HepG2 (cell line): Measurements from ENCODE around the gene GORASP2. TPM values are rescaled to one million over a fixed set of nuclear protein-coding genes. Genes with fewer than 3 reads are reported as not detected.

Experiments used
- ARNTL ChIP-seq: sonication (generic); formaldehyde crosslinking; IDR thresholded peaks from 2 replicates; pipeline ENCODE4 v1.4.0; 2020; ENCODE audit warnings: mild to moderate bottlenecking, missing genetic modification reagents
- FOXP1 ChIP-seq, 2 experiments: fragments of 450-650 bp in 1 of 2; IDR thresholded peaks; 2 replicates each; pipeline ENCODE4 v1.6.1; 2017 to 2018; ENCODE audit warnings: antibody characterized with exemption in 1 of 2
- KLF13 ChIP-seq: sonication (generic); formaldehyde crosslinking; IDR thresholded peaks from 2 replicates; pipeline ENCODE4 v1.4.0; 2020; ENCODE audit warnings: mild to moderate bottlenecking, missing genetic modification reagents
- KMT2A ChIP-seq: sonication (generic); formaldehyde crosslinking; IDR thresholded peaks from 2 replicates; pipeline ENCODE4 v1.4.0; 2020; ENCODE audit warnings: missing genetic modification reagents
- MED8 ChIP-seq: sonication (generic); formaldehyde crosslinking; IDR thresholded peaks from 2 replicates; pipeline ENCODE4 v1.8.1; 2023; ENCODE audit warnings: mild to moderate bottlenecking, missing genetic modification reagents; ENCODE audit not compliant: insufficient replicate concordance
- MEIS1 ChIP-seq: sonication (generic); formaldehyde crosslinking; IDR thresholded peaks from 2 replicates; pipeline ENCODE4 v1.9.0; 2021; ENCODE audit warnings: mild to moderate bottlenecking, missing genetic modification reagents, moderate library complexity, borderline replicate concordance
- NPAS2 ChIP-seq: sonication (generic); formaldehyde crosslinking; IDR thresholded peaks from 2 replicates; pipeline ENCODE4 v1.8.0; 2022; ENCODE audit warnings: mild to moderate bottlenecking, missing genetic modification reagents, borderline replicate concordance
- PITX1 ChIP-seq: sonication (generic); formaldehyde crosslinking; IDR thresholded peaks from 2 replicates; pipeline ENCODE4 v1.5.1; 2020; ENCODE audit warnings: mild to moderate bottlenecking, missing genetic modification reagents
- POLR2A ChIP-seq, 2 experiments: IDR thresholded peaks; 2 replicates each; pipeline ENCODE4 v1.6.1; 2011; ENCODE audit warnings: low read depth in 2 of 2, low read length in 2 of 2, mild to moderate bottlenecking in 1 of 2, moderate library complexity in 1 of 2; ENCODE audit not compliant: insufficient read depth in 1 of 2
- POLR2AphosphoS2 ChIP-seq: IDR thresholded peaks from 2 replicates; pipeline ENCODE4 v1.6.1; 2011; ENCODE audit warnings: low read depth, low read length, improper control_type of control experiment
- RAD51 ChIP-seq: fragments of 450-650 bp; IDR thresholded peaks from 2 replicates; pipeline ENCODE4 v1.6.1; 2016; ENCODE audit warnings: borderline replicate concordance
- SMAD1 ChIP-seq: sonication (generic); formaldehyde crosslinking; IDR thresholded peaks from 2 replicates; pipeline ENCODE4 v1.4.0; 2020; ENCODE audit warnings: missing genetic modification reagents, low read depth, mild to moderate bottlenecking, borderline replicate concordance
- TBL1XR1 ChIP-seq: fragments of 150-350 bp; IDR thresholded peaks from 2 replicates; pipeline ENCODE4 v1.6.1; 2014; ENCODE audit warnings: borderline replicate concordance, low read length; ENCODE audit not compliant: partially characterized antibody
- TCF7 ChIP-seq: sonication (generic); IDR thresholded peaks from 2 replicates; pipeline ENCODE4 v1.6.1; 2016; ENCODE audit warnings: antibody characterized with exemption, low read depth
- TCF7L2 ChIP-seq: IDR thresholded peaks from 2 replicates; pipeline ENCODE4 v1.6.1; 2011; ENCODE audit warnings: mild to moderate bottlenecking, low read depth, low read length, moderate library complexity
- YY1 ChIP-seq: IDR thresholded peaks from 2 replicates; pipeline ENCODE4 v1.6.1; 2011; ENCODE audit warnings: low read length, low read depth, moderate library complexity, mild to moderate bottlenecking; ENCODE audit not compliant: insufficient read depth, insufficient replicate concordance
- ZMYM3 ChIP-seq: sonication (generic); formaldehyde crosslinking; IDR thresholded peaks from 2 replicates; pipeline ENCODE4 v1.5.1; 2020; ENCODE audit warnings: mild to moderate bottlenecking, missing genetic modification reagents
- ZNF253 ChIP-seq: sonication (generic); formaldehyde crosslinking; IDR thresholded peaks from 2 replicates; pipeline ENCODE4 v1.8.0; 2022; ENCODE audit warnings: mild to moderate bottlenecking, missing genetic modification reagents, borderline replicate concordance
- ZNF33A ChIP-seq: sonication (generic); formaldehyde crosslinking; IDR thresholded peaks from 2 replicates; pipeline ENCODE4 v1.5.1; 2020; ENCODE audit warnings: missing genetic modification reagents, mild to moderate bottlenecking, moderate library complexity, borderline replicate concordance
- ZNF383 ChIP-seq: sonication (generic); formaldehyde crosslinking; IDR thresholded peaks from 2 replicates; pipeline ENCODE4 v1.4.0; 2020; ENCODE audit warnings: missing genetic modification reagents, mild to moderate bottlenecking, borderline replicate concordance
- ZNF75D ChIP-seq: sonication (generic); formaldehyde crosslinking; IDR thresholded peaks from 2 replicates; pipeline ENCODE4 v1.8.1; 2023; ENCODE audit warnings: missing genetic modification reagents, mild to moderate bottlenecking, borderline replicate concordance
- polyA plus RNA-seq, 8 experiments: library from polyadenylated mRNA; depleted of rRNA in 3 of 8; stranded (reverse) in 7 of 8; unstranded in 1 of 8; fragments of >200 nt; fragmentation: Illumina TruSeq in 4 of 8; extraction: Trizol in 4 of 8; gene quantifications; 2 replicates each; pipeline versions ENCODE4 v1.2.1 to v1.2.3, GENCODE V29; 2011 to 2016; ENCODE audit warnings: low read depth in 4 of 8, missing spikeins in 1 of 8, mixed read lengths in 1 of 8; ENCODE audit not compliant: insufficient read depth in 1 of 8
- total RNA-seq, 5 experiments: library from RNA; depleted of rRNA; stranded (reverse); fragments of >200 nt; fragmentation: Illumina TruSeq; extraction: Trizol; gene quantifications; 2 replicates each; pipeline ENCODE4 v1.2.3, GENCODE V29; 2016; ENCODE audit warnings: low read depth in 1 of 5
- TF ChIP-seq, protein P1 (sequence below): sonication (generic); formaldehyde crosslinking; IDR thresholded peaks from 2 replicates; pipeline ENCODE4 v1.5.1; 2020; ENCODE audit warnings: mild to moderate bottlenecking, missing genetic modification reagents, moderate library complexity
- TF ChIP-seq, protein P2 (sequence below): sonication (generic); formaldehyde crosslinking; IDR thresholded peaks from 2 replicates; pipeline ENCODE4 v1.8.0; 2022; ENCODE audit warnings: mild to moderate bottlenecking, missing genetic modification reagents, moderate library complexity
- TF ChIP-seq, protein P3 (sequence below): IDR thresholded peaks from 2 replicates; pipeline ENCODE4 v1.6.1; 2016; ENCODE audit warnings: control low read depth
- TF ChIP-seq, protein P4 (sequence below): sonication (generic); formaldehyde crosslinking; conservative IDR thresholded peaks from 2 replicates; pipeline ENCODE4 v1.4.0; 2020; ENCODE audit warnings: missing genetic modification reagents
- TF ChIP-seq, protein P5 (sequence below): sonication (generic); IDR thresholded peaks from 2 replicates; pipeline ENCODE4 v1.6.1; 2016; ENCODE audit warnings: low read depth, borderline replicate concordance

The GORASP2 gene
- total and polyA plus RNA-seq, 2 of the 13 experiments (the other 11 are each of a cell fraction or from before 2014, with no cell fraction given): 103 to 239 TPM

DNA sequence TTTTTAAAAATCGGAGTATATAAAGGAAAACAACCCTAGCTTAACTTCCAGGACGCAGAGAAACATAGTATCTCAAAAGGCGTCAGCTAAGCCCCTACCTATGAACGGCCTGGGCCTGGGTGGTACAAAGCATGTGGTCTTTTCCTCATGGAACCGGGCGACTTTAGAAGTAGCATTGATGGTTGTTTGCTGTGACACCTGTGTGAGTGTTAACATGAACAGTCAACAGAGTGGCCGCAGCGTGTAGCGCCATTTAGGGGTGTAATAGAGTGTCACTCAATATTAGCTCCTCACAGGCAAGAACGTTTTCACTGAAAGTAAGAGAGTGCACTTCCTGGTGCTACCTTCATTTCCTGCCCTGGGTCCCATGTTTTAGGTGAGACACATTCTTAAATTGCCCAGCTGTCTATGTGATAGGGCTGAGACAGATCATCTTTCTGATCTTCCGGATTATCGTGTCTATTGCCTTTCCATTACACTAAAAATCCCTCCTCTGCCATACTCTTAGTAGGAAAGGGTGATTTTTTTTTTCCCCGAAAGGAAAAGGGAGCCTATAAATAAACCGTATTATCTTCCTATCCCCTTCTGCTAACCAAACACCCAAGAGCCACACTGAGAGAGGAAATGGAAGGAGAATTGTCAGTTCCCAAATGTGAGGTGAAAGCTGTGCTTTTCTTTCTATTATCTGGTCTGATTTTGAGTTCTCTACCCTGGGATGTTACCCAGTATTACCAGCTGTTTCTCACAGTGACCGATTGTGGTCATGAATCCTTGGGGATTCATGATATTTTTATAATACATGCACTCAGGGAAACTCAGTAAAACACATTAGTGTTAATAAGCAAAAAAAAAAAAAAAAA lies 1.3 kb downstream of the GORASP2 start (continued):
- TF ChIP-seq ZMYM3 (CRISPR knock-in tag): no peak
- TF ChIP-seq ARNTL: no peak
- 0 out of 2 replicates have a peak, but pooled peaks have one; percentile 35 for TF ChIP-seq KLF13 (CRISPR knock-in tag)
- TF ChIP-seq, protein P1, sequence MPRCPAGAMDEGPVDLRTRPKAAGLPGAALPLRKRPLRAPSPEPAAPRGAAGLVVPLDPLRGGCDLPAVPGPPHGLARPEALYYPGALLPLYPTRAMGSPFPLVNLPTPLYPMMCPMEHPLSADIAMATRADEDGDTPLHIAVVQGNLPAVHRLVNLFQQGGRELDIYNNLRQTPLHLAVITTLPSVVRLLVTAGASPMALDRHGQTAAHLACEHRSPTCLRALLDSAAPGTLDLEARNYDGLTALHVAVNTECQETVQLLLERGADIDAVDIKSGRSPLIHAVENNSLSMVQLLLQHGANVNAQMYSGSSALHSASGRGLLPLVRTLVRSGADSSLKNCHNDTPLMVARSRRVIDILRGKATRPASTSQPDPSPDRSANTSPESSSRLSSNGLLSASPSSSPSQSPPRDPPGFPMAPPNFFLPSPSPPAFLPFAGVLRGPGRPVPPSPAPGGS: no peak
- no peak for TF ChIP-seq FOXP1 (IDR thresholded peaks at IDR 0.05)
- no peak for TF ChIP-seq FOXP1 (CRISPR knock-in tag; IDR thresholded peaks at IDR 0.05)
- TF ChIP-seq, protein P2, sequence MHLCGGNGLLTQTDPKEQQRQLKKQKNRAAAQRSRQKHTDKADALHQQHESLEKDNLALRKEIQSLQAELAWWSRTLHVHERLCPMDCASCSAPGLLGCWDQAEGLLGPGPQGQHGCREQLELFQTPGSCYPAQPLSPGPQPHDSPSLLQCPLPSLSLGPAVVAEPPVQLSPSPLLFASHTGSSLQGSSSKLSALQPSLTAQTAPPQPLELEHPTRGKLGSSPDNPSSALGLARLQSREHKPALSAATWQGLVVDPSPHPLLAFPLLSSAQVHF (CRISPR knock-in tag): no peak
- TF ChIP-seq, protein P3, sequence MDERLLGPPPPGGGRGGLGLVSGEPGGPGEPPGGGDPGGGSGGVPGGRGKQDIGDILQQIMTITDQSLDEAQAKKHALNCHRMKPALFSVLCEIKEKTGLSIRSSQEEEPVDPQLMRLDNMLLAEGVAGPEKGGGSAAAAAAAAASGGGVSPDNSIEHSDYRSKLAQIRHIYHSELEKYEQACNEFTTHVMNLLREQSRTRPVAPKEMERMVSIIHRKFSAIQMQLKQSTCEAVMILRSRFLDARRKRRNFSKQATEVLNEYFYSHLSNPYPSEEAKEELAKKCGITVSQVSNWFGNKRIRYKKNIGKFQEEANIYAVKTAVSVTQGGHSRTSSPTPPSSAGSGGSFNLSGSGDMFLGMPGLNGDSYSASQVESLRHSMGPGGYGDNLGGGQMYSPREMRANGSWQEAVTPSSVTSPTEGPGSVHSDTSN (CRISPR knock-in tag): peak; percentile 39; the same call in 1 of the 2 replicates
- TF ChIP-seq PITX1 (CRISPR knock-in tag): no peak
- peak; percentile 72; the same call in 1 of the 2 replicates for TF ChIP-seq POLR2AphosphoS2
- TF ChIP-seq, protein P4, sequence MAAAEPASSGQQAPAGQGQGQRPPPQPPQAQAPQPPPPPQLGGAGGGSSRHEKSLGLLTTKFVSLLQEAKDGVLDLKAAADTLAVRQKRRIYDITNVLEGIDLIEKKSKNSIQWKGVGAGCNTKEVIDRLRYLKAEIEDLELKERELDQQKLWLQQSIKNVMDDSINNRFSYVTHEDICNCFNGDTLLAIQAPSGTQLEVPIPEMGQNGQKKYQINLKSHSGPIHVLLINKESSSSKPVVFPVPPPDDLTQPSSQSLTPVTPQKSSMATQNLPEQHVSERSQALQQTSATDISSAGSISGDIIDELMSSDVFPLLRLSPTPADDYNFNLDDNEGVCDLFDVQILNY (CRISPR knock-in tag): no peak
- no peak for TF ChIP-seq MED8 (CRISPR knock-in tag)
- no peak for TF ChIP-seq SMAD1 (CRISPR knock-in tag)
- TF ChIP-seq MEIS1 (CRISPR knock-in tag): no peak
- no peak for TF ChIP-seq ZNF253 (CRISPR knock-in tag)
- no peak for TF ChIP-seq RAD51
- no peak for TF ChIP-seq ZNF383 (CRISPR knock-in tag)
- no peak for TF ChIP-seq ZNF33A (CRISPR knock-in tag)
- TF ChIP-seq YY1: peak; percentile 22
- peak; percentile 46; the same call in 1 of the 2 replicates for TF ChIP-seq KMT2A
- peak; percentile 29 to 87; a peak in 3 of 4 replicates for TF ChIP-seq POLR2A (IDR thresholded peaks at IDR 0.05; ENCODE audit: insufficient read depth in 1 of 2, low read depth in 2 of 2, low read length in 2 of 2)
- TF ChIP-seq TCF7L2: no peak
- TF ChIP-seq TCF7: no peak
- TF ChIP-seq ZNF75D (CRISPR knock-in tag): no peak
- TF ChIP-seq, protein P5, sequence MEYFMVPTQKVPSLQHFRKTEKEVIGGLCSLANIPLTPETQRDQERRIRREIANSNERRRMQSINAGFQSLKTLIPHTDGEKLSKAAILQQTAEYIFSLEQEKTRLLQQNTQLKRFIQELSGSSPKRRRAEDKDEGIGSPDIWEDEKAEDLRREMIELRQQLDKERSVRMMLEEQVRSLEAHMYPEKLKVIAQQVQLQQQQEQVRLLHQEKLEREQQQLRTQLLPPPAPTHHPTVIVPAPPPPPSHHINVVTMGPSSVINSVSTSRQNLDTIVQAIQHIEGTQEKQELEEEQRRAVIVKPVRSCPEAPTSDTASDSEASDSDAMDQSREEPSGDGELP: peak; percentile 59; the same call in 1 of the 2 replicates
- TF ChIP-seq TBL1XR1: peak; percentile 18
- TF ChIP-seq NPAS2: no peak
